Activated CD8-positive, alpha-beta memory T cell treated with anti-CD3 and anti-CD28 coated beads for 48 hours (primary cell): Measurements from ENCODE around the gene TUBB3.
"Not testable (repeated sequence)": the region's sequence is repeated elsewhere in the genome, so short reads cannot be mapped to it uniquely, and the experiment has no call there.

Experiments
- DNase-seq, 3 experiments: peaks; one replicate each; pipeline ENCODE4 v3.0.0-alpha.2; 2020; ENCODE audit warnings: low read depth in 2 of 3, low spot score in 2 of 3

The TUBB3 gene

GRCh38 chr16:89964201-89964600 is 41.1 kb downstream of the TUBB3 start:
- no peak for DNase-seq

GRCh38 chr16:89965447-89966225 is 42.5 kb downstream of the TUBB3 start:
- DNase-seq, result no peak

GRCh38 chr16:89966756-89967155 is 43.6 kb downstream of the TUBB3 start:
- no peak for DNase-seq

- not testable (repeated sequence) for DNase-seq
Observed at GRCh38 chr16:89967436-89967835, 44.3 kb downstream of the TUBB3 start.

GRCh38 chr16:89968074-89968473 is 44.9 kb downstream of the TUBB3 start:
- not testable (repeated sequence) for DNase-seq

GRCh38 chr16:89969741-89970410 is 46.7 kb downstream of the TUBB3 start:
- no peak for DNase-seq

GRCh38 chr16:89971495-89972243 is 48.5 kb downstream of the TUBB3 start:
- no peak for DNase-seq

- peak; percentile 80 to 93 (median 92) for DNase-seq
Observed at GRCh38 chr16:89972244-89973234, 49.4 kb downstream of the TUBB3 start.

- no peak for DNase-seq
Observed at GRCh38 chr16:89973235-89973634, 50.1 kb downstream of the TUBB3 start.

GRCh38 chr16:89973654-89974335 is 50.7 kb downstream of the TUBB3 start:
- DNase-seq, result no peak

GRCh38 chr16:89974870-89975269 is 51.7 kb downstream of the TUBB3 start:
- DNase-seq, result no peak

- no peak for DNase-seq
Observed at GRCh38 chr16:89981414-89981813, 58.3 kb downstream of the TUBB3 start.

GRCh38 chr16:89982318-89982717 is 59.2 kb downstream of the TUBB3 start:
- DNase-seq, result no peak

- no peak for DNase-seq
Observed at GRCh38 chr16:89983536-89983935, 60.4 kb downstream of the TUBB3 start.

- no peak for DNase-seq
Observed at GRCh38 chr16:89984216-89984615, 61.1 kb downstream of the TUBB3 start.

- DNase-seq, result no peak
Observed at GRCh38 chr16:89985219-89985618, 62.1 kb downstream of the TUBB3 start.
